NCI-H2227 (cell line): Measurements from ENCODE around the gene PHKA2.
"Not testable (repeated sequence)": the region's sequence is repeated elsewhere in the genome, so short reads cannot be mapped to it uniquely, and the experiment has no call there.

Source experiments
- DNase-seq: peaks from one replicate; lab custom pipeline; 2025; ENCODE audit not compliant: unreplicated experiment; lab: John Stamatoyannopoulos, UW

The PHKA2 gene, protein sequence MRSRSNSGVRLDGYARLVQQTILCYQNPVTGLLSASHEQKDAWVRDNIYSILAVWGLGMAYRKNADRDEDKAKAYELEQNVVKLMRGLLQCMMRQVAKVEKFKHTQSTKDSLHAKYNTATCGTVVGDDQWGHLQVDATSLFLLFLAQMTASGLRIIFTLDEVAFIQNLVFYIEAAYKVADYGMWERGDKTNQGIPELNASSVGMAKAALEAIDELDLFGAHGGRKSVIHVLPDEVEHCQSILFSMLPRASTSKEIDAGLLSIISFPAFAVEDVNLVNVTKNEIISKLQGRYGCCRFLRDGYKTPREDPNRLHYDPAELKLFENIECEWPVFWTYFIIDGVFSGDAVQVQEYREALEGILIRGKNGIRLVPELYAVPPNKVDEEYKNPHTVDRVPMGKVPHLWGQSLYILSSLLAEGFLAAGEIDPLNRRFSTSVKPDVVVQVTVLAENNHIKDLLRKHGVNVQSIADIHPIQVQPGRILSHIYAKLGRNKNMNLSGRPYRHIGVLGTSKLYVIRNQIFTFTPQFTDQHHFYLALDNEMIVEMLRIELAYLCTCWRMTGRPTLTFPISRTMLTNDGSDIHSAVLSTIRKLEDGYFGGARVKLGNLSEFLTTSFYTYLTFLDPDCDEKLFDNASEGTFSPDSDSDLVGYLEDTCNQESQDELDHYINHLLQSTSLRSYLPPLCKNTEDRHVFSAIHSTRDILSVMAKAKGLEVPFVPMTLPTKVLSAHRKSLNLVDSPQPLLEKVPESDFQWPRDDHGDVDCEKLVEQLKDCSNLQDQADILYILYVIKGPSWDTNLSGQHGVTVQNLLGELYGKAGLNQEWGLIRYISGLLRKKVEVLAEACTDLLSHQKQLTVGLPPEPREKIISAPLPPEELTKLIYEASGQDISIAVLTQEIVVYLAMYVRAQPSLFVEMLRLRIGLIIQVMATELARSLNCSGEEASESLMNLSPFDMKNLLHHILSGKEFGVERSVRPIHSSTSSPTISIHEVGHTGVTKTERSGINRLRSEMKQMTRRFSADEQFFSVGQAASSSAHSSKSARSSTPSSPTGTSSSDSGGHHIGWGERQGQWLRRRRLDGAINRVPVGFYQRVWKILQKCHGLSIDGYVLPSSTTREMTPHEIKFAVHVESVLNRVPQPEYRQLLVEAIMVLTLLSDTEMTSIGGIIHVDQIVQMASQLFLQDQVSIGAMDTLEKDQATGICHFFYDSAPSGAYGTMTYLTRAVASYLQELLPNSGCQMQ

DNA sequence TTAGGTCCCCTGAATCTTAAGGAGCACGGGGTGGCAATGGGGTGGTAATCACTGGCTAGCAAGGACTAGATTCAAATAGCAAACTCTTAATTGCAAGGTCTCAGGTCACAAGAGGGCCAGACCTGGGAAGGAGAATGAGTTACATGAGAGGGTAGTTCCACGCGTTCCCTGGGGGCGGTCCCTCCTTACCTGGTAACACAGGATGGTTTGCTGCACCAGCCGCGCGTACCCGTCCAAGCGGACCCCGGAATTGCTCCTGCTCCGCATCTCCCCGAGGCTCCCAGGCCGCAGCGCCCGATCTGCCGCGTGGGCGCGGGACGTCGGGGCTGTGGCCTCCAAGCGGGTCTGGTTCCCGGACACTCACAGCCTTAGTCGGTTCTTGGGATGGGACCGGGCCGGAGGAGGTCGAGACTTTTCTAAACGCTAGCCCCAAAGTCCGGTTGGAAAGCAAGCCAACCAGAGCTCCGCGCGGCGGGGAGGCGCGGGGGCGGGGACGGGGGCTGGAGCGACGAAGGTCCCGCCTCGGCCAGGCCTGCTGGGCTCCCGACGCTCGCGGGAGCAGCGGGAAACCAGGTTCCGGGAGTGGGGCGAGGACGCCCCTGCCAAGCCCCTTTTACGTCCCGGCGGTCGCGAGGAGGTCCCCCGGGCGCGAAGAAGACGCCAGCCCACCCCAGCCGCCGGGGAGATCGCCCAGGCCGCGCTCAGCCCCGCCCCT lies at the start of gene PHKA2:
PHKA2 (minus strand) TSS at position 449 of the 715 bp plus-strand sequence; CDS start at position 267, 182 bp downstream.
- DNase-seq, result peak; percentile 88

- no peak for DNase-seq
Observed at GRCh38 chrX:19030805-19031204, 46.9 kb upstream of the PHKA2 start.

DNA sequence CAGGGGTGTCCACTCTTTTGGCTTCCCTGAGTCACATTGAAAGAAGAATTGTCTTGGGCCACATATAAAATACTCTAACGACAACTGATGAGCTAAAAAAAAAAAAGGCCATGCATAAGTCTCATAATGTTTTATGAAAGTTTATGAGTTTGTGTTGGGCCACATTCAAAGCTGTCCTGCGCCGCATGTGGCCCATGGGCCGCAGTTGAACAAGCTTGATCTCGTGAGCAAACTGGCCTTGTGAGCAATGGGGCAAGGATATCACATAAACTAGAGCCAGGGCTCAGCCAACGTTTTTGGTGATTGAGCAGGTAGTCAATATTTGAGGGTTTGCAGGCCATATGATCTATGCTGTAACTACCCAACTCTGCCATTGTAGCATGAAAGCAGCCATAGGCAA lies 44.6 kb upstream of the PHKA2 start:
- no peak for DNase-seq

- DNase-seq, result no peak
Observed at GRCh38 chrX:19024366-19024765, 40.5 kb upstream of the PHKA2 start.

DNA sequence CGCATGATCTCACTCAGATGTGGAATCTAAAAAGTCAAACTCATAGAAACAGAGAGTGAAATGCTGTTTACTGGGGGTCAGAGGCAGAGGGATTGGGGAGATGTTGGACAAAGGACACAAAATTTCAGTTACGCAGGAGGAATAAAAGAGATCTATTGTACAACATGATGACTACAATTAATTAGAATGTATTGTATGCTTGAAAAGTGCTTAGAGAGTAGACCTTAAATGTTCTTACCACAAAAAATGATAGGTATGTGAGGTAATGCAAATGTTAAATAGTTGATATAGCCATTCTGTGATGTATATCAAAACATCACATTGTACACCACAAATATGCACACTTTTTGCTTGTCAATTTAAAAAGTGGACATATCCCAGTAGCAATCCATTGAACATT lies 36.1 kb upstream of the PHKA2 start:
- no peak for DNase-seq

GRCh38 chrX:19017271-19017670 lies 33.4 kb upstream of the PHKA2 start:
- DNase-seq, result peak; percentile 18

GRCh38 chrX:19016614-19017013 lies 32.7 kb upstream of the PHKA2 start:
- DNase-seq, result not testable (repeated sequence)

- DNase-seq, result no peak
Observed at GRCh38 chrX:19007868-19008267, 24.0 kb upstream of the PHKA2 start.

DNA sequence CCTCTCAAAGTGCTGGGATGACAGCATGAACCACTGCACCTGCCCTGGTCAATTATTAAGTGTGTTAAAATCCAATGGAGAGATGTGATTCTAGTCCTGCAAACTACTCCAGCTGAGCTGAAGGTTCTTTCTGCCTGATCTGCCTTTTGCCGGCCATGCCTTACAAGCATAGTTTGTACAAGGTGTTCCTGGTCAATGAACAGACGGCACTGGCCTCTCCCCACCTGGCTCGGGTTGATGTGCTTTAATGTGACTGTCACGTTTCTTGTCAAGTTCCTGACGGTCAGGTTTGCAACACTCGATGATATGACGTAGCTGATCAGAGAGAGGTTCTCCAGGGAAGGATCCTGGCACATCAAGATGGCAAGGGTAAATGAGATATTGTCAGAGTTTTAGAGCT lies 23.1 kb upstream of the PHKA2 start:
- DNase-seq, result no peak

DNA sequence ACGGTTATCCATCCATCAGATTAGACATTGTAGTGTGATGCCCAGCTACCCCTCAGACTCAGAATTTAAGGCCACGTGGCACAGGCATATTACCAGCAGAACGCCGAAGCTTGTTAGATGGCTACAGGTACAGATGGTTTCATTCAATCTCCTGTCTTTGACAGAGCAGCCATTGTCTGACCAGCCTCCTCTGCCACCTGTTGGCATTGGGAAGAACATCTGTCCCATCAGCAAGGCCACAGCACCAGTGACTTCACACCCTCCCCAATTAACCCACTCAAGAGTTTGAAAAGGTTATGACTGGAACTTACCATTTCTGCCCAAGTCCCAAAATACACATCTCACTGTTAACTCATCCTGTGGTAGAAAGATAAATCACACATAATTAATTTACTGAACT lies 22.0 kb upstream of the PHKA2 start:
- DNase-seq, result no peak

GRCh38 chrX:19003756-19004155 lies 19.8 kb upstream of the PHKA2 start:
- no peak for DNase-seq

DNA sequence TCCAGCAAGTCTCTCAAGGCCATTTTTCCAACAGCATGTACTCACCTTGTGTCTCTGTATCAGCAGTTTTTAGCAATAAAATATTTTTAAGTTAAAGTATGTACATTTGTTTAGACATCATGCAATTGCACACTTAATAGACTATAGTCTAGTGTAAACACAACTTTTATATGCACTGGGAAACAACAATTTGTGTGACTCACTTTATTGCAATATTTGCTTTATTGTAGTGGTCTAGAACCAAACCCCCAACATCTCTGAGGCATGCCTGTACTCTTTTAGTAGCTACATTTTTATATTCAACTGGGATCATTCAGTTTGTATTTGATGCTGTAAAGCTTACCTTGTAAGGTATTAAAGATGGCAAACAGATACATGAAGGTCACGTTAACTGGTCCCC lies 14.7 kb upstream of the PHKA2 start:
- DNase-seq, result no peak

DNA sequence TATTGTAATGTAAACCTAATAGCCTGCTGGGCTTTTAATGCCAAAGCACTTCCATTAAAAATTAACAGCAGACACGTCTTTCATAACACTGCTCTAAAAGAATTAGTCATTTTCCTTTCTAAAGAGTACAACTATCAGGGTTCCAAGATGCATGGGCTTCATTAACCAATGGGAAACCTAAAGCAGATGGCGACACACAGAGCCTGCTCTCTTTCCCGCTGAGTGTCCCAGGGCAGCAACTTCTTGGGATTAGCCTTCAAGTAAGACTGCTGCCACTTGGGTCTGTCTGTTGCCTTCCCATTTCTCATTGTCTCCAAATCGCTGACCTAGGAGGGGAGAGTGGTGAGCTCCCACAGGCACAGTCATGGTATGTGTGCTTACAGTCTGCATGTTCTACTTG lies 14.0 kb upstream of the PHKA2 start:
- no peak for DNase-seq

- no peak for DNase-seq
Observed at GRCh38 chrX:18996536-18996935, 12.6 kb upstream of the PHKA2 start.

GRCh38 chrX:18995221-18995620 lies 11.3 kb upstream of the PHKA2 start:
- no peak for DNase-seq

- no peak for DNase-seq
Observed at GRCh38 chrX:18994713-18995112, 10.8 kb upstream of the PHKA2 start.

DNA sequence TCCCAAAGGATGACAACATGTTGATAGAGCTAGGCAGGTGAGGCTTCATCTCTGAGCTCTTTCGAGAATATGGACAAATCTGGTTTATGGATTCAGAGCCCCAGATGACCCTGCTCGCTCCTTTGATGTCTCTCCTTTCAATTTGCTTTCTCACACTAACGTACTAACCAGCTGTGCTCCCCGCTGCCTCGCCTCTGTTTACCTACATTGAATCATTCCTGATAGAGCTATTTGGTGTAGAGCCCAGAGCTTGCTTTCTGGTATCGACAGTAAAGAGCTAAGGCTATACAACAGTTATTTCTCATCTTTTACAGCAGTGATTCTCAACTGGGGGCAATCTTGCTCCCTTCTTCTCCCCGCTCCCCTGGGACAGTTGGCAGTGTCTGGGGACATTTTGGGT lies 8.9 kb upstream of the PHKA2 start:
- no peak for DNase-seq

DNA sequence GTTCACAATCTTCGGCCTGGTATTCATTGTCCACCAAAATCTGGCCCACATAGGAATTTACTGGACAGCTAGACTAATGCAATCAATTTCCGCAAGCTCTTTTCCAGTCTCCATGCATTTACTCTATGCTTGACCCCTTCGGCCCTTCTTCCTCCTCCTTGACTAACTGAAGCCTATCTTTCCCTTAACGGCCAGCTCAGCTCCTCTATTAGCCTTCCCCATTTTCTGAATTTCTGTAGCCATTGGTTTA lies 1.2 kb upstream of the PHKA2 start:
- DNase-seq, result no peak

GRCh38 chrX:18984381-18985185 lies 669 bp upstream of the PHKA2 start:
- DNase-seq, result peak; percentile 94

GRCh38 chrX:18981124-18981807 lies 2.6 kb downstream of the PHKA2 start:
- DNase-seq, result no peak
